ENCODE measurements around the gene DMD.

DMD gene

GRCh38 chrX:31252133-31252532, 1959.2 kb downstream of the DMD start:
- DNase-seq: no peak

GRCh38 chrX:31251336-31251735, 1960.0 kb downstream of the DMD start:
- no peak for DNase-seq

GRCh38 chrX:31245714-31246113, 1965.6 kb downstream of the DMD start:
- no peak for DNase-seq

- no peak for DNase-seq
Measured at GRCh38 chrX:31243804-31244203, 1967.5 kb downstream of the DMD start.

- DNase-seq: no peak
Measured at GRCh38 chrX:31240982-31241381, 1970.4 kb downstream of the DMD start.

- DNase-seq: no peak
Measured at GRCh38 chrX:31237189-31237588, 1974.2 kb downstream of the DMD start.

- no peak for DNase-seq
Measured at GRCh38 chrX:31236231-31236630, 1975.1 kb downstream of the DMD start.

- no peak for DNase-seq
Measured at GRCh38 chrX:31233941-31234496, 1977.3 kb downstream of the DMD start.

- no peak for DNase-seq
Measured at GRCh38 chrX:31232506-31232905, 1978.8 kb downstream of the DMD start.

- peak; percentile 66 for DNase-seq
Measured at GRCh38 chrX:31228909-31229308, 1982.4 kb downstream of the DMD start.

- no peak for DNase-seq
Measured at GRCh38 chrX:31228415-31228832, 1982.9 kb downstream of the DMD start.

- DNase-seq: no peak
Measured at GRCh38 chrX:31227250-31227649, 1984.1 kb downstream of the DMD start.

- no peak for DNase-seq
Measured at GRCh38 chrX:31225819-31226218, 1985.5 kb downstream of the DMD start.

GRCh38 chrX:31224381-31225012, 1986.9 kb downstream of the DMD start:
- DNase-seq: no peak

GRCh38 chrX:31223817-31224216, 1987.5 kb downstream of the DMD start:
- DNase-seq: peak; percentile 44

GRCh38 chrX:31222946-31223345, 1988.4 kb downstream of the DMD start:
- no peak for DNase-seq

GRCh38 chrX:31219174-31219573, 1992.2 kb downstream of the DMD start:
- DNase-seq: no peak

GRCh38 chrX:31217084-31217483, 1994.3 kb downstream of the DMD start:
- DNase-seq: peak; percentile 10

GRCh38 chrX:31215277-31215815, 1996.0 kb downstream of the DMD start:
- no peak for DNase-seq

GRCh38 chrX:31213941-31214340, 1997.4 kb downstream of the DMD start:
- peak; percentile 30 for DNase-seq

- DNase-seq: no peak
Measured at GRCh38 chrX:31212856-31213748, 1998.2 kb downstream of the DMD start.

- no peak for DNase-seq
Measured at GRCh38 chrX:31209005-31209628, 2002.2 kb downstream of the DMD start.

GRCh38 chrX:31201503-31201902, 2009.8 kb downstream of the DMD start:
- DNase-seq: no peak
